HG02798 (cell line): ENCODE data around the gene INIP.
"Not testable (repeated sequence)": the region's sequence is repeated elsewhere in the genome, so short reads cannot be mapped to it uniquely, and the experiment has no call there.

Source experiments
- ATAC-seq: cut with Tn5 transposase; IDR thresholded peaks from one replicate; pipeline ENCODE4 v1.9.1; 2021; ENCODE audit warnings: mild to moderate bottlenecking; ENCODE audit not compliant: unreplicated experiment, poor library complexity

Gene INIP

DNA sequence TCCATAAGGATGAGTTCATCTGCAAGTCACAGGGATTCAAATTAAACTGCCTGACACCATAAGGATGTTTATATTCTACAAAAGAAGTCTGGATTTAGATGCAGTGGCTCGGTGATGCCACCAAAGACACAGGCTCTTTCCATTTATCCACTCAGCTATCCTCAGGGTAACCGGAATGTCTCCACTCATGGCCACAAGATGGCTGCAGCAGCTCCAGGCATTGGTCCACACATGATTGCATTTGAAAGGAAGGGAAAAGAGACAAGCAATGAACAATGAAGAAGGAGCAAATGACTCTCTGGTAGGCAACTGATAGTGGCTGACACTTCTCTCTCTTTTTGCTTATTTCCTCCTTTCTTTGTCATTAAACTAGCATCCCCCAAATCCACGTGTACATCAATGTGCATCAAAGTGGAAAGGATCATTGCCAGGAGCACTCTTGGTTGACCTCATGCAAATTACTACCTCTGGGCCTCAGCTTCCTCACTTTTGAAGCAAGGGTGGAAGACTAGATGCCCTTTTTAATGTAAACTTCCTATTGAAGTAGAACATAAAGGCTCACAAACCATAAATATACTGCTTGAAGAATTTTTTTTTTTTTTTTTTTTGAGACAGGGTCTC lies 25.4 kb upstream of the INIP start:
- no peak for ATAC-seq

GRCh38 chr9:112734892-112735291 lies 17.0 kb upstream of the INIP start:
- ATAC-seq = no peak

- no peak for ATAC-seq
Measured at GRCh38 chr9:112731971-112732370, 14.1 kb upstream of the INIP start.

GRCh38 chr9:112728401-112728800 lies 10.5 kb upstream of the INIP start:
- no peak for ATAC-seq

- ATAC-seq = no peak
Measured at GRCh38 chr9:112726428-112726827, 8.5 kb upstream of the INIP start.

DNA sequence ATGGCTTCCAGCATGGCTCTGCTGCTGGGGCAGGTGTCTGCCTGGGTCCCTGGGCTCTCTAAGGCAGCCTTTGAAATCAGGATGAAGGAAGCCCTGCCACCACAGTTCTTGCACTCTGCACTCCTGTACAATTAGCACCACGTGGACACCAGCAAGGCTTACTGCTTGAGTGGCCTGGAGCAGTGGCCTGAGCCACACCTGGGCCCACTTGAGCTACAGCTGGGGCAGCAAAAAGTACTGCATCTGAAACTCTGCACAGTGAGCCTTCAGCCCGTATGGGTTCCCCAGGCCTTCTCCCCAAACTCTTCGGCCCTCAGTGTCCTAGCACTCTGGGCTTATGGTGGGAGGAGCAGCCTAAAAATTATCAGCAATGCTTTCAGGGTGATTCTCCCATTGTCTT lies 8.0 kb upstream of the INIP start:
- no peak for ATAC-seq

DNA sequence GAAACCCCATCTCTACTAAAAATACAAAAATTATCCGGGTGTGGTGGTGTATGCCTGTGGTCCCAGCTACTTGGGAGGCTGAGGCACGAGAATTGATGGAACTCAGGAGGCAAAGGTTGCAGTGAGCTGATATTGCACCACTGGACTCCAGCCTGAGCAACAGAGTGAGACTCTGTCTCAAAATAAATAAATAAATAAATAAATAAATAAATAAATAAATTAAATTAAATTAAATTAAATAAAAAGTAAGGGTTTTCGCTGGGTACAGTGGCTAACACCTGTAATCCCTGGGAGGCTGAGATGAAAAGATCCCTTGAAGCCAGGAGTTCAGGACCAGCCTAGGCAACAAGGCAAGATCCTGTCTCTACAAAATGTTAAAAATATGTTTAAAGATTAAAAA lies 4.8 kb upstream of the INIP start:
- ATAC-seq = not testable (repeated sequence)

- no peak for ATAC-seq
Measured at GRCh38 chr9:112720113-112720780, 2.3 kb upstream of the INIP start.

DNA sequence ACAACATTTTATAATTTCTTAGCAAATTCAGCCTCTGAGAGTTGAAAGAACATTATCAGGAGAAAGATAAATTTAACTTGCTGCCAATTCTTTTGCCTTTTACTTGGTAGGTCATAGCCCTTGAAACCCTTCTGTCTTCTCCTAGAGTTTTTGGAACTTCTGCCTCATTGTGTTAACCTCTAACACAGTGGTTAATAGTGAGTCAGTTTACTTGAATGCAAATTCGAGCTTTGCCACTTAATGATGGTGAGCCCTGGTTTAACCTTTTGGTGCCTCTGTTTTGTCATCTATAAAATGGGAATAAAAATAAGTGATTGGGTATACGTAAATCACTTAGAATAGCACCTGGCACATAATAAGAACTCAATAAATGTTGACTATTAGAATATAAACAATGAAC lies 1.8 kb upstream of the INIP start:
- ATAC-seq = no peak

- no peak for ATAC-seq
Measured at GRCh38 chr9:112719241-112719691, 1.3 kb upstream of the INIP start.

DNA sequence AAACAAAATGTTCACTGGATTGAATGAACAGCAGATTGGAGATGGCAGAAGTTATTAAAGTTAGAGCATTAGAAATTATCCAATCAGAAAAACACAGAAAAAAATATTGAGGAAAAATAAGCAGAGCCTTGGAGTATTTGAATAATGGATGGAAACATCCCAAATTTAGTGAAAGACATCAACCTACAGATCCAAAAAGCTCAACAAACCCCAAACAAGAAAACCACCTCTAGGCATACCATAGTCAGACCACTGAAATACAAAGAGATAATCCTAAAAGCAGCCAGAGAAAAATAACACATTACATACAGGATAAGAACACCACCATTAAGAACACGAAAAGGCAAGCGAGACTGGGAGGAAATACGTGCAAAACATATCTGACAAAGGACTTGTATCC lies 5.2 kb downstream of the INIP start:
- ATAC-seq = no peak

GRCh38 chr9:112711050-112711689 lies 6.7 kb downstream of the INIP start:
- no peak for ATAC-seq

DNA sequence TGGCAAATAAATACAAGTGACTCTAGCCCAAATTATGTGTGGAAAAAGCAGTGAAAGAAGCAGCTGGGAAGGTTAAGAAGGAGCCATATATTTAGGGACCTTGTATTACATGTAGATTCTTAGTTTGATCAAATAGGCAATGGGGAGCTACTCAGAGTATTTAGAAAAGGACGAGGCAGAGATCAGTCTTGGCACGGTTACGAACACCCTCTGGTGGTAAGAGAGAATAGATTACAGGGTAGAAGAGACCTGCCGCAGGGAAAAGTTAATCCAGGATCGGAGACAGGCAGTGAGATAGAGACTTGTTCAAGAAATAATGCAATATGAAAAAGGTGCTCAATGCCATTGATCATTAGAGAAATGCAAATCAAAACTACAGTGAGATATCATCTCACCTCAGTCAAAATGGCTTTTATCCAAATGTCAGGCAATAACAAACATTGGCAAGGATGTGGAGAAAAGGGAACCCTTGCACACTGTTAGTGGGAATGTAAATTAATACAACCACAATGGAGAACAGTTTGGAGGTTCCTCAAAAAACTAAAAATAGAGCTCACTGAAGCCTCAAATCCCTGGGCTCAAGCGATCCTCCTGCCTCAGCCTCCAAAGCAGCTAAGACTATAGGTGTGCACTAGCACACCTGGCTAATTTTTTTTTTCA lies 12.0 kb downstream of the INIP start:
- ATAC-seq = no peak

GRCh38 chr9:112703304-112703703 lies 14.6 kb downstream of the INIP start:
- no peak for ATAC-seq

DNA sequence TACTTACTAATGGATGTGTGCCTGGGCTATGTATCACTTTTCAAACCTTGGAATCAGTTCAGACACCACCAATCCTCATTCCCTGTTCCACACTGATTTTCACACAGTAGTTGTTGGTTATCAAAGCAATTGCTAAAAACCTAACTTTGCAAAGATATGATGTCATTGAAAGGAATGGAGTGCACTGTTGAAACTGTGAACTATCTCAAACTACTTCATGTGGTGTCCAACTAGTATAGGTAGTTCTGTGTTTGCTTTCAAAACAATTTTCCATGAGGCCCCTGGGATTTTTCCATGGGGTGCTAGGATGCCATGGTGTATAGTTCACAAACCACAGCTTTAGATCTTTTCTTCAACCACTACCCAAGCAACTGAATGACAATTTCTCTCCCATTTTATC lies 17.8 kb downstream of the INIP start:
- ATAC-seq = no peak

DNA sequence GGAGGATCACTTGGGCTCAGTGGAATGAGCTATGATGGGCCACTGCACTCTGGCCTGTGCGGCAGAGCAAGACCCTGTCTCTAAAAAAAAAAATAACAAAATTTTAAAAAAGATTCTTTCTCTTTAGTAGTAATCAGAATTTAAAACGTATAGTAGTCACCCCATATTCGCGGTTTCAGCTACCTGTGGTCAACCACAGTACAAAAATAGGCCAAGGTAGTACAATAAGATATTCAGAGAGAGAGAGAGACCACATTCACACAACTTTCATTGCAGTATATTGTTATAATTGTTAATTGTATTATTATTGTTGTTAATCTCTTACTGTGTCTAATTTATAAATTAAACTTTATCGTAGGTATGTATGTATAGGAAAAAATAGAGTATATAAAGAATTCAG lies 18.7 kb downstream of the INIP start:
- peak; percentile 77 for ATAC-seq

GRCh38 chr9:112696461-112696860 lies 21.5 kb downstream of the INIP start:
- ATAC-seq = no peak

- no peak for ATAC-seq
Measured at GRCh38 chr9:112694706-112695555, 23.0 kb downstream of the INIP start.

DNA sequence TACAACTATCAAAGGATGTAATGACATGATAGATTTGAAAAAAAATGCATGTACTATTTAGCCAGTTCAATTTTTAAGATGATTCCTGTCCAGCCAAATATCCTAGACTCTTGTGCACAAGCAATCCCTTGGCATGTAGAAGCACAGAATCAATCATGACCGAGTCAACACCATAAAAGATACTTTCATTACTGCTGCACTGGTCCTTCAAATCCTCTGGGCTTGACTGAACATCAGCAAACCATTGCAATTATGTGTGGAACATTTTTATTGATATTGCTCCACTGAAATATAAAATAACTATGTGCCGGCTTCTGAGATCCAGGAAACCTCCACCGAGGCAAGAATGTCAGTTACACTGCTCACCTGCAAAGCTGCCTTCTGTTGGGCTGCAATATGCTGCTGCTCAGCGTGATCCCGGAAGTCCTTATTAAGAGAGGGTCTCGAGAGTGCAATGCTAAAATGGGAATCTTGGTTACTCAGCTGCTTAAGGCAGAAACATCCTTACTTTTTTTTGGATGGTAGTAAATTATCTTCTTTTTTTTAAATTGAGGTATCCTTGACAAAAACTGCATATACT lies 28.7 kb downstream of the INIP start:
- ATAC-seq = no peak
